ENCODE data around the gene ASB5. TPM values are rescaled to one million over a fixed set of nuclear protein-coding genes. Genes with fewer than 3 reads are reported as not detected.

ASB5 gene
- total RNA-seq, 1 donor from 2014 or later = 0.90 TPM

DNA sequence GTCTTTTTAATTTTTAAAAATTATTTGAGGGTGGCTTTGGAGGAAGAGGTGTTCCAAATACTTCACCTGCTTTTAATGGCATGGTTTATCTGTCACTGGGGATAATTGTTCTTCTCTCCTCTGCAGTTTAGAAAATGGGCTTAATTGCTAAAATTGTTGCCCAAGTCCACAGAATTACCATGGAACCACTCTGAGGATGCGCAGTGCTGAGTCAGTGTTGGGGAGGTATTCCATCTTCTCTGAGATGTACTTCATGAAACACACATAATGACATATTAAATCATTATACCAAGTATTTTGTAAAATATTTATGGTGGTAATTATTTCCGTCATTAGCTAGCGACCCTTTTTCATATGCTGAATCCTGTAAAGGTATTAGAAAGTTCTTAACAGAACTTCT lies 8.0 kb downstream of the ASB5 start:
- H3K27me3 Mint-ChIP-seq (ENCODE audit: low read depth) = no peaks in the 10 kb centered on the region
- H3K9me3 Mint-ChIP-seq (ENCODE audit: low read depth) = peaks cover 7% of the 10 kb centered on the region
- peaks cover 2% of the 10 kb centered on the region for H3K36me3 Mint-ChIP-seq (ENCODE audit: low read depth)
- no peak overlapping the region for H3K4me3 Mint-ChIP-seq (ENCODE audit: unreplicated experiment)
- TF ChIP-seq, protein P1, sequence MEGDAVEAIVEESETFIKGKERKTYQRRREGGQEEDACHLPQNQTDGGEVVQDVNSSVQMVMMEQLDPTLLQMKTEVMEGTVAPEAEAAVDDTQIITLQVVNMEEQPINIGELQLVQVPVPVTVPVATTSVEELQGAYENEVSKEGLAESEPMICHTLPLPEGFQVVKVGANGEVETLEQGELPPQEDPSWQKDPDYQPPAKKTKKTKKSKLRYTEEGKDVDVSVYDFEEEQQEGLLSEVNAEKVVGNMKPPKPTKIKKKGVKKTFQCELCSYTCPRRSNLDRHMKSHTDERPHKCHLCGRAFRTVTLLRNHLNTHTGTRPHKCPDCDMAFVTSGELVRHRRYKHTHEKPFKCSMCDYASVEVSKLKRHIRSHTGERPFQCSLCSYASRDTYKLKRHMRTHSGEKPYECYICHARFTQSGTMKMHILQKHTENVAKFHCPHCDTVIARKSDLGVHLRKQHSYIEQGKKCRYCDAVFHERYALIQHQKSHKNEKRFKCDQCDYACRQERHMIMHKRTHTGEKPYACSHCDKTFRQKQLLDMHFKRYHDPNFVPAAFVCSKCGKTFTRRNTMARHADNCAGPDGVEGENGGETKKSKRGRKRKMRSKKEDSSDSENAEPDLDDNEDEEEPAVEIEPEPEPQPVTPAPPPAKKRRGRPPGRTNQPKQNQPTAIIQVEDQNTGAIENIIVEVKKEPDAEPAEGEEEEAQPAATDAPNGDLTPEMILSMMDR (IDR thresholded peaks at IDR 0.05) = no peak
- peaks cover 46% of the 10 kb centered on the region for H3K4me1 Mint-ChIP-seq (ENCODE audit: low read depth)
- no peak for DNase-seq (ENCODE audit: low spot score)
- no peak overlapping the region for H3K27ac Mint-ChIP-seq (ENCODE audit: unreplicated experiment)

DNA sequence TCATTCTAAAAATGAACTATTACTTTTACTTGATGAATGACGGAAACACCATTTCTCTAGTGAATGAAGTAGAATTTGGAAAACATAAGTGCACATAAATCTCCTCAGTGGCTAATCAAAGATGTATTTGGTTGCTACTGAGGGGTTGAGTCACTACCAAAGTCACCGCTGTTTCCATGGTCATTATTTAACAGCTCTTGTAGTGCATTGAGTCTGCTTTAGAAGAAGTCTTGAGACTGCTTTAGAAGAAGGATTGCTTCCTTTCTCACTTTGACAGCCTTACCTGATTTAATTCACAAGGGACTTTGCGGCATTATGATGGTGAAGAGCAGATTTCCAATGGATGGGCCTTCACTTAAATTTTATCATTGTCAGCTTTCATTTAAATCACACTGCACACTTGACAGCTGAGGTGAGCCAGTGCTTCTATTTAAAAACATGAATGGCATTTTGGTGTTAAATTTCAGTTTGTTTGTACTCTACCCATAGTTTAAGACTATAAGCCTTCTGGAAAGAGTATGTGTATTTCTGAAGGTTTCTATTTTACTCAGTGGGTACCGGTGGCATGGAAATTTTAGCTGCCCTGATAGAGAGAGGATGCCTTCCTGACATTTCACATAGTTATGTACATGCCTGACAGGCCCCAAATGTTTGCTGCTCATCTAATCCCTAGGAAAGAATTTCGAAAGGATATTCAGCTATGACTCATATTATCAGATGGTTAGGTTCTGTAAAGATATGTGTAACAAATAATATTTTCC lies 9.5 kb downstream of the ASB5 start:
- Mint-ChIP-seq H3K27me3 (ENCODE audit: low read depth) (no peaks in the 10 kb centered on the region), H3K4me3 (ENCODE audit: unreplicated experiment) (peak overlapping the region; percentile 16), H3K9me3 (ENCODE audit: low read depth) (peaks cover 5% of the 10 kb centered on the region), H3K4me1 (ENCODE audit: low read depth) (peaks cover 41% of the 10 kb centered on the region), H3K27ac (ENCODE audit: unreplicated experiment) (peak overlapping the region; percentile 80), H3K36me3 (ENCODE audit: low read depth) (no peaks in the 10 kb centered on the region)
- TF ChIP-seq, protein P1 (IDR thresholded peaks at IDR 0.05) = no peak
- no peak for DNase-seq (ENCODE audit: low spot score)

DNA sequence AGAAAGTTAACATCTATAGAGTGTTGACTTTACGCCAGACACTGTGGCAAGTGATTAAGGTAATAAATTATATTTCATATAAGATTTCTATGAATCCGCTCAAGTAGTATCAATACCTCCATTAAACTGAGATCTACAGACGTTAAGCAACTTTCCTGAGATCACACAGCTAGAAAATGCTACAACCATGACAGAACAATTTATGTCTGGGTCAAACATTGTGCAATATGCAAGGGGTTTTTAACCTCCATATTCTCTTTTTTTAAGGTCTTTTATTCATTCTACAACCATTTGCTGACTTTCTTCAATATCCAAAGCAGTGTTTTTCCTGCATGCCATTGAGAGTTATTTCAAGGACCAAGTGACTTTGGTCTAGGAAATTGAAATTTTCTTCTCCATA lies 10.9 kb downstream of the ASB5 start:
- Mint-ChIP-seq H3K4me3 (ENCODE audit: unreplicated experiment) (no peak overlapping the region), H3K4me1 (ENCODE audit: low read depth) (peaks cover 41% of the 10 kb centered on the region), H3K9me3 (ENCODE audit: low read depth) (peaks cover 7% of the 10 kb centered on the region), H3K27me3 (ENCODE audit: low read depth) (no peaks in the 10 kb centered on the region), H3K36me3 (ENCODE audit: low read depth) (peaks cover 2% of the 10 kb centered on the region), H3K27ac (ENCODE audit: unreplicated experiment) (no peak overlapping the region)
- no peak for DNase-seq (ENCODE audit: low spot score)
- TF ChIP-seq, protein P1 (IDR thresholded peaks at IDR 0.05) = no peak

DNA sequence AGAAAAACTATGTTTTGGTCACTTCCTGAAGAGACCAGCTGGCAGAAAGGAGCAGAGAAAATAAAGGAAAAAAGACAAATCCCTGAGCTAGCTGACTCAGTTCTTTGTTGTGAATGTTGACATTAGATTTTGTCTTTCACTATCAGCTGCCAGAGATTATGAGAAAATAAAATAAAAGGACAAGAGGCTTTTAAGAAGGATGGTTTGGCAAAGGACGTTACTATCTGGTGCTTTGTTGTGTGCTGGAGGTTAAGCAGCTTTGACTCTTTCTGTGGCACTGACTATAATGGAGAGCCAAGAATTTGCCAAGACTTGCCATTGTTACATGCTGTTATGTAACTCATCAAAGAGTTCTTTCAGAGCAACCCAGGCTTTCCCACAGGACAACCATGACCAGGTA lies 12.1 kb downstream of the ASB5 start:
- no peak overlapping the region for H3K4me3 Mint-ChIP-seq (ENCODE audit: unreplicated experiment)
- peaks cover 2% of the 10 kb centered on the region for H3K36me3 Mint-ChIP-seq (ENCODE audit: low read depth)
- no peak for DNase-seq (ENCODE audit: low spot score)
- H3K4me1 Mint-ChIP-seq (ENCODE audit: low read depth) = peaks cover 41% of the 10 kb centered on the region
- H3K9me3 Mint-ChIP-seq (ENCODE audit: low read depth) = peaks cover 4% of the 10 kb centered on the region
- TF ChIP-seq, protein P1 (IDR thresholded peaks at IDR 0.05) = no peak
- H3K27ac Mint-ChIP-seq (ENCODE audit: unreplicated experiment) = peak overlapping the region; percentile 79
- no peaks in the 10 kb centered on the region for H3K27me3 Mint-ChIP-seq (ENCODE audit: low read depth)

DNA sequence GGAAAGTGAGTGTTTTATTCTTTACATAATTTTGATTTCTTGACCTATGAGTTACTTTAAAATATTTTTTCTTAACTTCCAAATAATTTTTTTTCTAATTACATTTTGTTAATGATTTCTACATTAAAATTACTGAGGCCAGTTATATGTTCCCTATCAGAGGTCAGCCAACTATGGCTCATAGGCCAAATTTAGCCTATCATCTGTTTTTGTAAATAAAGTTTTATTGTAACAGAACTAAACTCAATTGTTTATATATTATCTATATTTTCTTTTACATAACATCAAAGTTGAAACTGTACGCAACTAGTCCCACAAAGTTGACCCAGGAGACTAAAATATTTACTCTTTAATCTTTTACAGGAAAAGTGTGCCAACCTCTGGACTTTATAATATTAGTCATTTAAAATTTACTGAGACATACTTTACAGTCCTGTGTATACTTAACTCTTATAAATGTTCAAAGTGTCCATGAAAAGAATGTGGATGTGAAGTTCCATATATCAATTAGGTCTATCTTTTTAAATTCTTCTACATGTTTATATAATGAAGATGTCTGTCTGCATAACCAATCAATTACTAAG lies 26.2 kb downstream of the ASB5 start:
- Mint-ChIP-seq H3K9me3 (ENCODE audit: low read depth) (no peaks in the 10 kb centered on the region), H3K27me3 (ENCODE audit: low read depth) (no peaks in the 10 kb centered on the region), H3K36me3 (ENCODE audit: low read depth) (no peaks in the 10 kb centered on the region), H3K4me1 (ENCODE audit: low read depth) (peaks cover 12% of the 10 kb centered on the region), H3K27ac (ENCODE audit: unreplicated experiment) (no peak overlapping the region), H3K4me3 (ENCODE audit: unreplicated experiment) (no peak overlapping the region)
- DNase-seq (ENCODE audit: low spot score) = no peak
- TF ChIP-seq, protein P1 (IDR thresholded peaks at IDR 0.05) = no peak

Measured in chondrocyte (in vitro differentiated cells).